Neural progenitor cell (in vitro differentiated cells): ENCODE measurements around the gene SLX4IP. TPM values are rescaled to one million over a fixed set of nuclear protein-coding genes. Genes with fewer than 3 reads are reported as not detected.

ENCODE experiments used
- DNase-seq: peaks from one replicate; pipeline ENCODE4 v3.0.0-alpha.2; 2016; ENCODE audit warnings: low spot score
- H2AFZ ChIP-seq: fragments of 200-600 bp; sonication (generic); replicated peaks from 2 replicates; pipeline ENCODE4 v1.6.1; 2016; ENCODE audit warnings: antibody characterized with exemption
- H3F3A ChIP-seq: fragments of 200-600 bp; sonication (generic); 2 replicates; pipeline ENCODE4 v1.6.1; 2016; ENCODE audit warnings: antibody characterized with exemption, low read depth
- H3K27ac ChIP-seq: fragments of 200-600 bp; sonication (generic); 2 replicates; pipeline ENCODE4 v1.5.1; 2016; ENCODE audit warnings: mild to moderate bottlenecking
- H3K27me3 ChIP-seq: fragments of 200-600 bp; sonication (generic); 2 replicates; pipeline ENCODE4 v1.6.1; 2016; ENCODE audit warnings: mild to moderate bottlenecking, moderate library complexity
- H3K36me3 ChIP-seq: fragments of 200-600 bp; sonication (generic); 2 replicates; pipeline ENCODE4 v1.5.1; 2016
- H3K4me1 ChIP-seq: fragments of 200-600 bp; sonication (generic); 2 replicates; pipeline ENCODE4 v1.6.1; 2016; ENCODE audit warnings: mixed run types
- H3K4me2 ChIP-seq: fragments of 200-600 bp; sonication (generic); 2 replicates; pipeline ENCODE4 v1.6.1; 2016
- H3K4me3 ChIP-seq: fragments of 200-600 bp; sonication (generic); 2 replicates; pipeline ENCODE4 v1.5.1; 2016
- H3K79me2 ChIP-seq: fragments of 200-600 bp; sonication (generic); 2 replicates; pipeline ENCODE4 v1.6.1; 2016; ENCODE audit warnings: low read depth
- H3K9ac ChIP-seq: fragments of 200-600 bp; sonication (generic); 2 replicates; pipeline ENCODE4 v1.6.1; 2016
- H3K9me3 ChIP-seq: fragments of 200-600 bp; sonication (generic); 2 replicates; pipeline ENCODE4 v1.5.1; 2016; ENCODE audit warnings: low read depth
- H4K20me1 ChIP-seq: fragments of 200-600 bp; sonication (generic); 2 replicates; pipeline ENCODE4 v1.6.1; 2016; ENCODE audit warnings: low read depth
- H3K27ac Mint-ChIP-seq: 3 replicates; pipeline ENCODE4 v1.8.0; 2021; ENCODE audit warnings: mixed read lengths
- H3K27me3 Mint-ChIP-seq: 2 replicates; pipeline ENCODE4 v1.8.0; 2022; ENCODE audit warnings: low read depth, mild to moderate bottlenecking, inconsistent platforms, moderate library complexity, mixed read lengths; ENCODE audit not compliant: insufficient read depth
- H3K36me3 Mint-ChIP-seq: 3 replicates; pipeline ENCODE4 v1.8.0; 2021; ENCODE audit warnings: mixed read lengths
- H3K4me1 Mint-ChIP-seq: 3 replicates; pipeline ENCODE4 v1.8.0; 2021; ENCODE audit warnings: mixed read lengths
- H3K4me3 Mint-ChIP-seq: 3 replicates; pipeline ENCODE4 v1.8.0; 2021; ENCODE audit warnings: mild to moderate bottlenecking, moderate library complexity, mixed read lengths
- H3K9me3 Mint-ChIP-seq: 3 replicates; pipeline ENCODE4 v1.8.0; 2020; ENCODE audit warnings: mixed read lengths
- CTCF ChIP-seq: fragments of 200-600 bp; sonication (generic); IDR thresholded peaks from 2 replicates; pipeline ENCODE4 v1.5.1; 2017; ENCODE audit warnings: antibody characterized with exemption, mild to moderate bottlenecking
- EZH2 ChIP-seq: fragments of 200-600 bp; sonication (generic); IDR thresholded peaks from 2 replicates; pipeline ENCODE4 v1.6.1; 2017; ENCODE audit warnings: antibody characterized with exemption, mild to moderate bottlenecking, moderate library complexity
- EZH2phosphoT487 ChIP-seq: fragments of 200-600 bp; sonication (generic); IDR thresholded peaks from 2 replicates; pipeline ENCODE4 v1.6.1; 2017; ENCODE audit warnings: antibody characterized with exemption
- total RNA-seq: library from RNA; depleted of rRNA; stranded (reverse); fragments of >200 nt; gene quantifications from 2 replicates; pipeline ENCODE4 v1.2.3, GENCODE V29; 2015; ENCODE audit warnings: low replicate concordance

SLX4IP gene
- total RNA-seq, 1 donor from 2014 or later: 9.5 TPM

- no peaks in the 10 kb centered on the region for H3K79me2 ChIP-seq
- no peak for TF ChIP-seq EZH2
- no peak for TF ChIP-seq EZH2phosphoT487
- TF ChIP-seq CTCF: no peak
- no peak overlapping the region for H2AFZ ChIP-seq
- no peaks in the 10 kb centered on the region for H4K20me1 ChIP-seq
- H3K27ac ChIP-seq: no peak overlapping the region
- no peaks in the 10 kb centered on the region for H3K4me1 ChIP-seq
- H3K9ac ChIP-seq: no peak overlapping the region
- no peaks in the 10 kb centered on the region for H3K36me3 ChIP-seq
- Mint-ChIP-seq H3K36me3 (no peaks in the 10 kb centered on the region), H3K27ac (peak overlapping the region; percentile 87), H3K4me1 (peaks cover 34% of the 10 kb centered on the region), H3K4me3 (no peak overlapping the region), H3K27me3 (peaks cover 2% of the 10 kb centered on the region), H3K9me3 (no peaks in the 10 kb centered on the region)
- DNase-seq: no peak
- no peaks in the 10 kb centered on the region for H3K9me3 ChIP-seq
- no peaks in the 10 kb centered on the region for H3K27me3 ChIP-seq
- H3F3A ChIP-seq: no peaks in the 10 kb centered on the region
- no peak overlapping the region for H3K4me2 ChIP-seq
- no peak overlapping the region for H3K4me3 ChIP-seq
Measured at GRCh38 chr20:10508468-10509251, 73.6 kb downstream of the SLX4IP start.

GRCh38 chr20:10509376-10509775 lies 74.3 kb downstream of the SLX4IP start:
- Histone ChIP-seq H3K27ac (no peak overlapping the region), H3K4me2 (no peak overlapping the region)

GRCh38 chr20:10510216-10510615 lies 75.1 kb downstream of the SLX4IP start:
- Mint-ChIP-seq H3K4me1 (peaks cover 29% of the 10 kb centered on the region), H3K27ac (no peak overlapping the region)

More at GRCh38 chr20:10509376-10509775, 74.3 kb downstream of the SLX4IP start:
- no peak overlapping the region for H3K9ac ChIP-seq
- no peaks in the 10 kb centered on the region for H4K20me1 ChIP-seq
- H3K36me3 ChIP-seq: no peaks in the 10 kb centered on the region
- H3K27ac Mint-ChIP-seq: no peak overlapping the region
- no peak overlapping the region for H2AFZ ChIP-seq
- H3K9me3 ChIP-seq: no peaks in the 10 kb centered on the region
- no peaks in the 10 kb centered on the region for H3K9me3 Mint-ChIP-seq
- no peaks in the 10 kb centered on the region for H3K4me1 ChIP-seq
- no peaks in the 10 kb centered on the region for H3K36me3 Mint-ChIP-seq
- H3K4me3 Mint-ChIP-seq: no peak overlapping the region
- no peak overlapping the region for H3K4me3 ChIP-seq
- no peaks in the 10 kb centered on the region for H3K27me3 Mint-ChIP-seq
- no peaks in the 10 kb centered on the region for H3F3A ChIP-seq
- peaks cover 35% of the 10 kb centered on the region for H3K4me1 Mint-ChIP-seq
- no peak for TF ChIP-seq CTCF
- TF ChIP-seq EZH2phosphoT487: no peak
- no peak for TF ChIP-seq EZH2
- DNase-seq: no peak
- no peaks in the 10 kb centered on the region for H3K27me3 ChIP-seq
- H3K79me2 ChIP-seq: no peaks in the 10 kb centered on the region

DNA sequence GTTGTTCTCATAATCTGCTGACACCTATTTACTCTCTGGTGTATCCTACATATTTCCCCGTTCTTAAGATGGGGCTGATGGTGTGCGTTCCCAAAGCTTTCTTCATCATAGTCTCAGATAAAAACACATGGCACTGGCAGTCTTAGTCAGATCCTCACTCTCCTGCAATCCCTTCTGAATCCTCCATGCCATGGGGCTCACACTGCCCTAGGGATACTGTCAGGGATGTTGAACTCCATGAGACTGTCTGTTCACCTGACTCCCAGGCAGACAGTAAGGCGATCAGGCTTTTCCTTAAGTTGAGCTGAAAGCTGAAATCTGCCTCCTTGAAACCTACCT lies 76.0 kb downstream of the SLX4IP start:
- no peak for TF ChIP-seq CTCF
- no peak for TF ChIP-seq EZH2
- no peak for TF ChIP-seq EZH2phosphoT487
- Mint-ChIP-seq H3K27ac (peak overlapping the region; percentile 76), H3K4me1 (peaks cover 26% of the 10 kb centered on the region), H3K27me3 (no peaks in the 10 kb centered on the region), H3K4me3 (no peak overlapping the region), H3K36me3 (no peaks in the 10 kb centered on the region), H3K9me3 (no peaks in the 10 kb centered on the region)
- no peaks in the 10 kb centered on the region for H3F3A ChIP-seq
- H3K27me3 ChIP-seq: no peaks in the 10 kb centered on the region
- H3K79me2 ChIP-seq: no peaks in the 10 kb centered on the region
- no peak overlapping the region for H3K4me3 ChIP-seq
- no peaks in the 10 kb centered on the region for H3K9me3 ChIP-seq
- no peak overlapping the region for H2AFZ ChIP-seq
- no peak overlapping the region for H3K9ac ChIP-seq
- H3K4me2 ChIP-seq: no peak overlapping the region
- no peaks in the 10 kb centered on the region for H3K4me1 ChIP-seq
- no peaks in the 10 kb centered on the region for H3K36me3 ChIP-seq
- DNase-seq: no peak
- no peaks in the 10 kb centered on the region for H4K20me1 ChIP-seq
- no peak overlapping the region for H3K27ac ChIP-seq

More at GRCh38 chr20:10510216-10510615, 75.1 kb downstream of the SLX4IP start:
- H3K9me3 ChIP-seq: no peaks in the 10 kb centered on the region
- no peaks in the 10 kb centered on the region for H3K36me3 ChIP-seq
- no peak overlapping the region for H3K4me3 ChIP-seq
- H3K4me1 ChIP-seq: no peaks in the 10 kb centered on the region
- H3K4me3 Mint-ChIP-seq: no peak overlapping the region
- H3K4me2 ChIP-seq: no peak overlapping the region
- H3K27me3 Mint-ChIP-seq: no peaks in the 10 kb centered on the region
- no peaks in the 10 kb centered on the region for H3K36me3 Mint-ChIP-seq
- no peaks in the 10 kb centered on the region for H3K27me3 ChIP-seq
- H3K9ac ChIP-seq: no peak overlapping the region
- H3K79me2 ChIP-seq: no peaks in the 10 kb centered on the region
- H3F3A ChIP-seq: no peaks in the 10 kb centered on the region
- H2AFZ ChIP-seq: no peak overlapping the region
- no peak for DNase-seq
- no peaks in the 10 kb centered on the region for H3K9me3 Mint-ChIP-seq
- H3K27ac ChIP-seq: no peak overlapping the region
- no peak for TF ChIP-seq EZH2
- TF ChIP-seq EZH2phosphoT487: no peak
- no peaks in the 10 kb centered on the region for H4K20me1 ChIP-seq
